Astrocyte of the spinal cord (primary cell): ENCODE results near the gene BBS2.

Experiments
- DNase-seq: peaks from one replicate; pipeline ENCODE4 v3.0.0; 2011; ENCODE audit warnings: low read depth, low spot score
- H3K4me3 ChIP-seq: 2 replicates; pipeline ENCODE4 v1.5.1; 2011; ENCODE audit warnings: low read depth, mild to moderate bottlenecking, low read length, moderate library complexity
- in situ Hi-C: cut with HindIII; loops from 2 replicates; pipeline ENCODE4 v1.10.0; 2017; ENCODE audit warnings: low sequenced_read_pairs
- TF ChIP-seq, protein P1 (sequence below): IDR thresholded peaks from 2 replicates; pipeline ENCODE4 v1.5.1; 2012; ENCODE audit warnings: low read depth, mild to moderate bottlenecking, low read length, inconsistent platforms

BBS2 gene

DNA sequence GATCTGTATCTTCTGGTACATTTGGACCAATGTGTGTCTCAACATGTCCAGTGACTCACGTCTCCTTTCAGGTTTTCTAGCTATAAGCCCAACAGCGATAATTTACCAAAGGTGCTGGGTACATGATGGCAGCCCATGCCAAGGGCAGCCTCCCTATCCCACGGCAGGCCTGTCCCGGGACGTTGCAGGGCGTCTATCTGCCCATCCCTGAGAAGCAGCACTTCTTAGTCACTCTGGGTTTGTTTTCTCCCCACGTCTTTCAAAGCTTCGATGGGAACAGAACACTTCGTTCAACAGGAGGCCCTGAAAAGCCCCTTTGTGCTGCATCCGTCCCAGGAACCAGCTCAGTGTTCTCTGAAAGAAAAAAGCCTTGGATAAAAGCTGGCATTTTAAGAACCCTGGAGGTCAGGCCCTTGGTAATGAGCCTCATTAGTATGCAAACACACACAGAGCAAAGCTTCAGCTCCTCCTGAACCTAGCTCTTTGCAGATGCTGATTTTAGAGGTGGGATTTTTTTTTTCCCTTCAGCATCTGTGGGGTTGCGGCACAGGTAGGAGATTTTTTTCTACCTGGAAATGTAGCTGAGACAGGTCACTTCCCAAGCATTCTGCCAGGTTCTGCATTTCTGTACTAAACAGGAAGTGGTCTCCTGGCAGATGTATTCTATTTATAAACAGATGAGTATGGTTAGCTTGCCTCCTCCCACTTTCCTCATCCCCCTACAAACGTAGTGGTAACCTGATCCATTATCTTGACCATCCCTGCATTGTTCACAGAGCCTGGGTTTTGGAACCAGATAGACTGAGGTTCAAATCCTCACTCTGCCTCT lies 27.5 kb upstream of the BBS2 start:
- TF ChIP-seq, protein P1, sequence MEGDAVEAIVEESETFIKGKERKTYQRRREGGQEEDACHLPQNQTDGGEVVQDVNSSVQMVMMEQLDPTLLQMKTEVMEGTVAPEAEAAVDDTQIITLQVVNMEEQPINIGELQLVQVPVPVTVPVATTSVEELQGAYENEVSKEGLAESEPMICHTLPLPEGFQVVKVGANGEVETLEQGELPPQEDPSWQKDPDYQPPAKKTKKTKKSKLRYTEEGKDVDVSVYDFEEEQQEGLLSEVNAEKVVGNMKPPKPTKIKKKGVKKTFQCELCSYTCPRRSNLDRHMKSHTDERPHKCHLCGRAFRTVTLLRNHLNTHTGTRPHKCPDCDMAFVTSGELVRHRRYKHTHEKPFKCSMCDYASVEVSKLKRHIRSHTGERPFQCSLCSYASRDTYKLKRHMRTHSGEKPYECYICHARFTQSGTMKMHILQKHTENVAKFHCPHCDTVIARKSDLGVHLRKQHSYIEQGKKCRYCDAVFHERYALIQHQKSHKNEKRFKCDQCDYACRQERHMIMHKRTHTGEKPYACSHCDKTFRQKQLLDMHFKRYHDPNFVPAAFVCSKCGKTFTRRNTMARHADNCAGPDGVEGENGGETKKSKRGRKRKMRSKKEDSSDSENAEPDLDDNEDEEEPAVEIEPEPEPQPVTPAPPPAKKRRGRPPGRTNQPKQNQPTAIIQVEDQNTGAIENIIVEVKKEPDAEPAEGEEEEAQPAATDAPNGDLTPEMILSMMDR: no peak
- in situ Hi-C loops: no loop called here
- no peak overlapping the region for H3K4me3 ChIP-seq
- DNase-seq: peak; percentile 33

DNA sequence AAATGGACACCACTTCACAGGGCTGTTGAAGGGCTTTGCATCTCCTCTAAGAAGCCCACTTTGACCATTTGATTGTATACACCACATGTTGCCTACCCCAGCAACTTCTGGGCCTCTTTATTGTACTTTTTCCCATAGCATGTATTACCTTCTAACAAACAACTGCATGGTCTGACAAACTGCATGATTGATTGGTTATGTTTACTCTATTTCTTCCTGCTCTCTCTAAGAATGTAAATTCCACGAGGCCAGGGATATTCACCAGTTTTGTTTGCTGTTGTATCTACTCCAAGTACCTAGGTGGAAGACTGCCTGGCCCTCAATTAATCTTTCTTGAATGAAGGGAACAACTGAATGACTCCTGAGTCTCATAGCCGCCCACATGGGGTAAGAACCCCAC lies 22.2 kb upstream of the BBS2 start:
- no peak for DNase-seq
- TF ChIP-seq, protein P1: no peak
- no peak overlapping the region for H3K4me3 ChIP-seq
- in situ Hi-C loops: no loop called here

DNA sequence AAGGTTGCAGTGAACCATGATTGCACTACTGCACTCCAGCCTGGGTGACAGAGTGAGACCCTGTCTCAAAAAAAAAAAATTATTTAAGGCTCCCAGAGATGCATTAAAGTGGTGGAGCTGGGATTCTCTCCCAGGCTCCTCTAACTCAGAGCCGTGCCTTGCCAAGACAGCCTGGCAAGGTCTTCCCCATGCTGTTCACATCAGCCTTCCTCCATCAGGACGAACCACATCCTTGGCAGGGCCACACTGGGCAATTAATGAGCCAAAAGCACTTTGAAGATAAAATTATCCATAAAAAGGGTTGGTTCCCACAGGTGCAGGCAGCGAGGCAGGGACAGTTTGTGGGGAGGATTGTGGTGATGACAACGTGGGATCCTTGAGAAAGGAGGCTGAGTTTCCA lies 19.8 kb upstream of the BBS2 start:
- DNase-seq: no peak
- TF ChIP-seq, protein P1: no peak
- in situ Hi-C loops: no loop called here
- H3K4me3 ChIP-seq: no peak overlapping the region

DNA sequence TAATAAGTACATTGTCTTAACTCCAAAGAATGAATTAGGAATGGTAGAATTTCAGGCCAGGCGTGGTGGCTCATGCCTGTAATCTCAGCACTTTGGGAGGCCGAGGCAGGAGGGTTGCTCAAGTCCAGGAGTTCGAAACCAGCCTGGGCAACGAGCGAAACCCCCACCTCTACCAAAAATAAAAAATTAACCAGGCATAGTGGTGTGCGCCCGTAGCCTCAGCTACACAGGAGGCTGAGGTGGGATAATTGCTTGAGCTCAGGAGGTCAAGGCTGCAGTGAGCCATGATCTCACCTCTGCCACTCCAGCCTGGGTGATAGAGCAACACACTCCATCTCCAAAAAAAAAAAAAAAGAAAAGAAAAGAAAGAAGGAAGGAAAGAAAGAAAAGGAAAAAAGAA lies 18.5 kb upstream of the BBS2 start:
- H3K4me3 ChIP-seq: no peak overlapping the region
- DNase-seq: no peak
- in situ Hi-C loops: no loop called here
- TF ChIP-seq, protein P1: no peak

DNA sequence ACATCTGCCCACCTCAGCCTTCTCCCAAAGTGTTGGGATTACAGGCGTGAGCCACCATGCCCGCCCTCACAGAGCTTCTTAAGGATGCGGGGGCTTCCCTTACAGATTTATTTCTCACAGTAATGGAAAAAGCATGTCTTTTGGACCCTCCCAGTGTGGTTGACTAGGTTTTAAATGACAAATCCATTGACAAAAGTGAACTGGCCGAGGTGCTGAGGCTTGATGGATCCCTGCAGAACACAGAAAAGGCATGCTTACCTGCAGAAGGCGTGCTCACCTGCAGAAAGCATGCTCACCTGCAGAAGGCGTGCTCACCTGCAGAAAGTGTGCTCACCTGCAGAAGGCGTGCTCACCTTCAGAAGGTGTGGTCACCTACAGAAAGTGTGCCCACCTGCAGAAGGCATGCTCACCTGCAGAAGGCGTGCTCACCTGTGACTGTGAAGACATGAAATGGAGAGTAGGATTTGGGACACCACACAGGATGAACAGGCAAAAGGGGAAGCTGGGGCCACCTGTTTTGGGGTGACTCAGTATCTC lies 15.1 kb upstream of the BBS2 start:
- no peak for DNase-seq
- H3K4me3 ChIP-seq: no peak overlapping the region
- in situ Hi-C loops: no loop called here
- TF ChIP-seq, protein P1: no peak

DNA sequence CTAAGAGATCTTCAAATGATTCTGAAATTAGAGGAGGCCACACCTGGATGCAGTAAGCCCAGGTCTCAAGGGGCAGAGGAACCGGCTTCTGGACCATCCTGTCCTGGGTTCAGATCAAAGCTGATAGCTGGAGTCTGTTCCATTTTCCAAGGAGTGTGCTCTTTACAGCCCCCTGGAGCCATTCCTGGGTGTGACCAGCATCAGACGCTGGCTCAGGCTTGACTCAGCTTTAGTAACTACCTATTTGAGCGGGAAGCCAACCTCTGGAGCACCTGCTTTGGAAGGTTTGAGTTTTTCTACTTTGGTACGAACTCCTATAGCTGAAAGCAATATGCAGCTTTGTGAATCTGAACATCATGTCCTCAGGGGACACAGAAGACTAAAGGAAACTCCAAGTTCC lies 12.9 kb upstream of the BBS2 start:
- no peak overlapping the region for H3K4me3 ChIP-seq
- no peak for DNase-seq
- TF ChIP-seq, protein P1: no peak
- in situ Hi-C loops: no loop called here
